ENCODE results near the gene C10orf90.

Gene C10orf90

DNA sequence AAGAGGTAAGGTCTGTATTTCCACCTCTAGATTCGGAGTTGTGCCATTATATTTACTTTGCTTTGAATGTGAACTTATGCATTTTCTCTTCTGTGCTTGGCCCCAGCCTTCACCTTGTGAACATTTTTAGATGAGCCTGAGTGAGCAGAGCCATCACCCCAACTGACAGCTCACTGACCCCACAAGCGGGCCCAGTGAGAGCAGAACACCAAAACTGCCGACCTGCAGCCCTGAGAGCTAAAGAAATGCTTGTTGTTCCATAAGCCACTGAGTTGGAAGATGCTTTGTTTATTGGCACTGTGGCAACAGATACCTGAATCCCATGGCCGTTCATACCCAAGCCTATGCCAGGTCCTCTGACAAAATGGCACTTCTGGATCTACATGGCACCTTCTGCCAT, 37.8 kb downstream of the C10orf90 start:
- DNase-seq, result no peak

DNA sequence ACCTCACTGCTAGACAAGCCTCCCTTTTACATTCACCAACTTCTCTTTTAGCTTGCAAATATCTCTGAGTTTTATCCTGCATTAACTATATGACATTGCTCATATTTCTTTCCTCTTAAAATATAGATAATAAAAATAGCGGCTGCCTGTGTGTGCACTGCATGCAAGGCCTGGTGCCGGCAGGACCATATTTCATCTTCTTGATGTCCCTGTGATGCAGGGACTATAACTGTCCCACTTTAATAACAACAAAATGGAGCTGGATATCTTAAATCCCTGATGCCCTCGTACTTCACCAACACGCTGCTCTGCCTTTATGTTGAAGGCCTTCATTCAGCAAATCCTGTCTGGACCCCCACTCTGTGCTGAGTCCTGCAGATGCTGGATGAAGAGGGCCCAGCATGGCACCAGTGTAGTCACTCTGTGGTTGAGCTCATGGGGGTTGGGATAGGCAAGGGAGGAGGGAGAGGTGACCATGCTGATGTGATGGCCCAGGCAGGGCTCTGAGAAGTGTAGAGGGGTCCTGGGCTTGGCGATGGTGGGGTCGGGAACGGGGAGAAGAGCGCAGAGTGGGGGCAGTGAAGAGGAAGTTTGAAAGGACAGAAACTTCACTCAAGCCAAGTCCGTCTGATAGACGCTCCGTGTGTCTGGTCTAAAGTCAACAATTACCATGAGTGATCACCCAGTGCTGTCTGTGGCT, 40.4 kb downstream of the C10orf90 start:
- no peak for DNase-seq

DNA sequence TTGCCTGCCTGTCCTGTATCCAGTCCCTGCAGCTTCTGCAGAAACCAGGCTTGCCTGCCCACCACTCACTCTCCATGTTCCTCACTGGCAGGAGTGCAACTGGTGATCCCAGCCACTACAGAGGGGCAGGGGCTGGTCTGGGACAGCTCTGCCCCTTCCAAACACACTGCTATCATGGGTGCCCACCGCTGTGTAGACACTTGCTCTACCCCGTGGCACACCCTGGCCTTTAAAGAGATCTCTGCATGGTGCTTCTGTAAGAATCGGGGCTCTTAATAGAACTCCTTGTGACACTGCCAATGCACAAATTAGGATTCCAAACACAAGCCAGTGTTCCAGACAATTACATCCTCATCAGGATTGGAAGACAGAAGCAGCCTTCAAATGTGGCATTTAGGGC, 41.7 kb downstream of the C10orf90 start:
- no peak for DNase-seq

DNA sequence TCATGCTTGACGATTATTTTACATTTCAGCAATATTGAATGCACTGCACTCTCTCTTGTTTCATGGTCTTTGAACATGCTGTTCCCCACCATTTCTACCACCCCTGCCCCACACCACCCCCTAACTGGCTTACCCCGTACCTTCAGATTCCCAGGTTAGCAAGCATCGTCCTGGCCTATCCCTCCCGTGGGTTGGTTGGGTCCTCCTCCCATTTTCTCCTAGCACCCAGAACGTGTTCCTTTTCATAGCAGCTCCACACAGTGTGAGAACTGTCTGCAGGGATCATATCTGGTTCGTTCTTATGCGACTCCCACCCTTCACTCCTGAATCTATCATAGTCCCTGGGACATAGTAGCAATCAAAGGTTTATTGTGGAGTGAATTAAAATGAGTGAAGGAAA, 48.6 kb downstream of the C10orf90 start:
- no peak for DNase-seq

DNA sequence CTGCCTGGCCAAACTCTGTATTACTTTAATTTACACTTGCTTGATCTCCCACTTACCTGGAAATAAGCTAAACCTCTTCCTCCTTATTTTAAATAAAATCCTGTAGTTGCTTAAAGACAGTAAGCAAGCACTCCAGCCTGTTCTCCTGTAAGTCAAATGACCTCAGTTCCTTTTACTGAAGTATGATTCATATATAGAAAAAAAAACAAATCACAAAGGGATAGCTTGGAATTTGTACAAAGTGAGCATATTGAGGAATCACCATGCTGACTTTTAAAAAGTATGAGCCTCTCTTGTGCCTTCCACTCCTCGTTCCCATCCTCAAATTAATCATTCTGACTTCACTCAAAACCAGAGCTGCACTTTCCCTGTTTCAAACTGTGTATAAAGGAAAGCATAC, 52.0 kb downstream of the C10orf90 start:
- DNase-seq, result no peak

GRCh38 chr10:126617733-126618132, 52.8 kb downstream of the C10orf90 start:
- no peak for DNase-seq

DNA sequence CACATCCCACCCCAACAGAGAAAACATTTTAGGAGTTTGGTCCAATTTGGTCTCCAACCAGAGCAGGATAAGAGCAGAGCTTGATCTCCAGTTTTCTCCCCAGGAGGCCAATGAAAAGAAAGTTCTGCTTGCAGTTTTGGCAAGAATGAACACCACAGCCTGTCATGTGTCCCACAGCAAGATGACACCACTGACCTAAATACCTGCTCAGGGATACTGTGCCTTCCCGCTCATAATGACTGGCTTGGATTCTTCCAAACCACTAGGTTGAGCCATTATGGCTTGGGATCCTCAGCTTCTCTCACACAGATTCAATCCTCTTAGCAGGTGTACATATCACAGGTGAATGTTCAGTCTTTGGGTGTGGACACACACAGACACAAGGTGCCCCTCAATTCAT, 53.3 kb downstream of the C10orf90 start:
- DNase-seq, result no peak

- no peak for DNase-seq
Observed at GRCh38 chr10:126616737-126617136, 53.8 kb downstream of the C10orf90 start.

DNA sequence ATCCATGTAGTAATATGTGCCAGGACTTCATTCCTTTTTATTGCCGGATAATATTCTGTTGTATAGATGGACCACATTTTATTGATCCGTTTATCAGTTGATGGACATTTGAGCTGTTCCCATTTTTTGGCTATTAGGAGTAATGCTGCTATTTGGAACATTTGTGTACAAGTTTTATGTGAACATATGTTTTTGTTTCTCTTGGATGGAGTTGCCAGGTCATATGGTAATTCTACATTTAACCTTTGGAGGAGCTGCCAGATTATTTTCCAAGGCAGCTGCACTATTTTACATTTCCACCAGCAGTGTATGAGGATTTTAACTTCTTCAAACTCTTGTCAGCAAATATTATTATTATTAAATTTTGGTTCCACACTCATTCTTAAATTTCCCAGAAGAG, 59.2 kb downstream of the C10orf90 start:
- no peak for DNase-seq

DNA sequence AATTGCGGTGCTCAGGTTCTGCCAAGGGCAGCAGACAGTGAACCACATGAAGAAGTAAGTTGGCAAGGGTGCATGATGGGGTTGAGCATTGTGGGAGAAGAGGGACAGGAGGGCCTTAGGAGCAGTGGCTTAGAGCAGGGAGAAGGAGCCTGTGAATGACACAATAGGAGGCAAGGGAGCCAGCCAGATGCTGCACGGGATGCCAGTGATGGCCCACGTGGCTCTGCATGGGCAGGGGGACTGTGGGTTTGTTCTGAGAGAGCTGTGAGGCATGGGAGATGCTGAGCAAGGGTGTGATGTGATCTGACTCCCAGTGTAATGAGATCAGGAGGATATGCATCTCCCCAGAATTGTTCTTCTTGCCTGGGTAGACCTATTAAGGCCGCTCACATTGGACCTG, 60.9 kb downstream of the C10orf90 start:
- no peak for DNase-seq

DNA sequence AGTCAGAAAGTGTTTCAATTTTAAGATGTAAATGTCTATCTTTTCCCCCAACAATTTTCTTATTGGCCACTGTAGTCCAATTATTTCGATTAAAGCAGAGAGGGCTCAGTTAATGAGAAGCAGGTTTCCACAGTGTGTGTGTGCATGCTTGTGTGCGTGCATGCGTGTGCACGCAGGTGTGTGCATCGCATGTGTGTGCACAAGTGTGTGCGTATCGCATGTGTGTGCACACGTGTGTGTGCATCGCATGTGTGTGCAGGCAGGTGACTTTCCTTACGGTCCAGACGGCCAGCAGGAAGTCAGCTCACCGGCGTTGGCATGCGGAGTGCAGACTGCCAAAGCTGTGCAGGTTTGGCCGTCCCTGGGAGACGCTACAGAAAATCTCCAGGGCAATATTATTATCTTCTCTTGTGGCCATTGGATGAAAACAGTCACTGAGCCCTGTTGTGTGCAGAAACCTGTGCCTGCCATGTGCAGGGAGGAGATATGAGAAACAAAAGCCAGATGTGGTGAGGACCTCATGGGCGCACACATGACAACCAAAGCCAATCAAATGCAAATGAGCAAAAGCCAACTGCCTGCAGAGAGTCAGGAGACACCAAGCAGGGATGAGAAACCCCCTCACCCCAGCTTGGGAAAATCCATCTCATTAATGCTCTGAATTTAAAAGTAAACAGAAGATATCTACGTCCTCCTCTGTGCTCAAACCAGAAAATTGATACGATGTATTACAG, 70.4 kb downstream of the C10orf90 start:
- no peak for DNase-seq

DNA sequence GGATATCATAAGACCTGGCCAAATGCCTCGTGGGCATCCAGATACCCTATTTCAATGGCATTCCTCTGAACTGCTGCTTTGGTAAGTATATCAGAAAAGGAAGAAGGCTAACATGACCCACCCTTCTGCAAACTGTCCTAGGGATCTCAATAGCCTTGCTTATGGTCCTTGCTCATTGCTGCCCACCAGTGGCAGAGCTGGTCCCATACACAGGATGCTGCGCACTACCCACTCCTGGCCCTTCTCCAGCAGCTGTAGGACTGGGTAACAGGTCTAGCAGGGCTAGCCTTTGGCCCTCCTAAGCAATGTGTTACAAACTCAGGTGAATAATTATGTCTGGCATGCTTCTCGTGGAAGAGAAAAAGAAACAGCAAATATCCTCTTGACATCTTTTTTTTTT, 72.5 kb downstream of the C10orf90 start:
- peak; percentile 10 to 40 for DNase-seq

DNA sequence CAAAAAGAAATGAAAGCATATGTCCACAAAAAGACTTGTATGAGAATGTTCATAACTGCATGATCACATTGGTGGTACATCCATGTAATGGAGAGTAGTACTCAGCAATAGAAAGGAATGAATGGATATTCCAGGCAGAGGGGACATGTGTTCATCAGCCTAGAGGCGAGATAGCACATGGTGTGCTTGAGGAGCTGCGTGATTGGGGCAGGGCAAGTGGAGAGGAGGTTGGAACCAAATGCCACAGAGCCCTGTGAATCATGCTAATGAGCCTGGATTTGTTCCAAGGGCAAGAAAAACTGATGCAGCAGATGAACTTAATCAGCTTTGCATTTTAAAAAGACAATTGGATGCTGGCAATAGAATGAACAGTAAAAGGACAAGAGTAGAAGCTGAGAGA, 73.3 kb downstream of the C10orf90 start:
- no peak for DNase-seq

DNA sequence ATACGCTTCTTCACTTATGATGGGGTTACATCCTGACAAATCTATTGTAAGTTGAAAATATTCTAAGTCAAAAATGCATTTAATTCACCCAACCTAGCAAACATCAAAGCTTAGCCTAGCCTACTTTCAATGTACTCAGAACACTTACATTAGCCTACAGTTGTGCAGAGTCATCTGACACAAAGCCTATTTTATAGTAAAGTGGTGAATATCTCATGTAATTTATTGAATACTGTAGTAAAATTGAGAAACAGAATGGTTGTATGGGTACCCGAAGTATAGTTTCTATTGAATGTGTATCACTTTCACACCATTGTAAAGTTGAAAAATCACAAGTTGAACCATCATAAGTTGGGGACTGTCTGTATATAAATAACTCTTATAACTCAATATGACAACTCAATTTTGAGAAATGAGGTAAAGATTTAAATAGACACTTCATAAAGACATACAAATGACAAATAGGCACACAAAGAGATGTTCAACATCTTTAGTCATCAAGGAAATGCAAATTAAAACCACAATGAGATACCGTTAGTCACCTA, 73.9 kb downstream of the C10orf90 start:
- no peak for DNase-seq

GRCh38 chr10:126595160-126595559, 75.3 kb downstream of the C10orf90 start:
- no peak for DNase-seq

- DNase-seq, result no peak
Observed at GRCh38 chr10:126593968-126594701, 76.4 kb downstream of the C10orf90 start.

DNA sequence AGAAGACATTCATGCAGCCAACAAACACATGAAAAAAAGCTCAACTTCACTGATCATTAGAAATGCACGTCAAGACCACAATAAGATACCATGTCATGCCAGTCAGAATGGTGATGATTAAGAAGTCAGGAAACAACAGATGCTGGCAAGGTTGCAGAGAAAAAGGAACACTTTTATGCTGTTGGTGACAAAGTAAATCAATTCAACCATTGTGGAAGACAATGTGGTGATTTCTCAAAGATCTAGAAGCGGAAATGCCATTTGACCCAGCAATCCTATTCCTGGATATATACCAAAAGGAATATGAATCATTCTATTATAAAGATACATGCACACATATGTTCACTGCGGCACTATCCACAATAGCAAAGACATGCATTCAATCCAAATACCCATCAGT, 77.6 kb downstream of the C10orf90 start:
- no peak for DNase-seq

DNA sequence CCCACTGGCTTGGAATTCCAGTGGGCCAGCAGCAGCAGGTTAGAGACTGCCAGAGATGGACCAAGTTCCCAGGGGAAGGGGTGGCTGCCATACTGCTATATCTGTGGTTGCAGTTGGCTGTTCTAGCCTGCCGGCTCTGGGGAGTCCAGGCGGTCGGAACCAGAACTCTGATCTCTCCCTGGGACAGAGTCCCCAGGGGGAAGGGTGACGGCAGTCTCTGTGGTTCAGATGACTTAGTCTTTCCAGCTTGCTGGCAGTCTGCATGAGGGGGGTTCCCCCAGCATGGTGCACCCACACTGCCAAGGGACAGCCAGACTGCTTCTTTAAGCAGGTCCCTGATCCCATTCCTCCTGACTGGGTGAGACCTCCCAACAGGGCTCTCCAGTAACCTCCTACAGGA, 82.5 kb downstream of the C10orf90 start:
- DNase-seq, result no peak

DNA sequence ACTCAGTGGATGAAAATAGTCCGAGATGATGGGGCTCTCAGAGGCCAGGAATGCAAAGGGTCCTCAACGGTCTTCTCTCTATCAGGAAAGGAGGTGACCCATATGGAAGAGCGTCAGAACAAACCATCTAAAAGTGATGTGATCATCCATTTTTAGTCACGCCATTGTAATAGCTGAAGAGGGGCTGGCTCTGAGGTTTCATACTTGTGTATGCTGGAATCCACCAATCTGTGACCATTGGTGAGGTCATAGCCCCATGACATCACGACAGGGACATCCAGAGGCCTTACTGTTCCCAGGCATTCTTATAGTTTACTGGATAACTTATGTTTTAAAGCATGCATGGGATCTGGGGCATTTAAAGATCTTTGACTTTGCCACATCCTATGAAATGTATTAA, 83.6 kb downstream of the C10orf90 start:
- DNase-seq, result no peak

- no peak for DNase-seq
Observed at GRCh38 chr10:126586128-126586527, 84.4 kb downstream of the C10orf90 start.

GRCh38 chr10:126585249-126586017, 85.1 kb downstream of the C10orf90 start:
- no peak for DNase-seq

DNA sequence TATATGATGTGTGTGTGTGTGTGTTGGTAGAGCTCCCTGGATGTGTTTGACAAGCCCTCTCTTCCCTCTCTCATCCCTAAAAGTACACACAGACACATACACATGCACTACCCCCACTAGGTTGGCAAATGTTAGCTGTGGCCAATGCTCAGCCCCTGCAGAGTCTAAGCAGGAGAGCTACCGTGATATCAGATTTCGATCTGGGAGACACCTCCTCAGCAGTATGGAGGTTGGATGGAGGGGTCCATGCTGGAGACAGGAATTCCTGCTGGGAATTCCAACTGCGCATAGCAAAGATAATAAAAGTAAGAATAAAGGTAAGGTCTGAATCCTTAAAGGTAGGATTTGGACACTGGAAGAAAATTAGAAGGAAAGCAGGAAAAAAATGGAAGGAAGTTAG, 85.7 kb downstream of the C10orf90 start:
- DNase-seq, result no peak

Data from inflammatory macrophage (primary cell).